ENCODE measurements around the gene TANC1.

TANC1 gene

GRCh38 chr2:158963071-158963470 is 5.4 kb upstream of the TANC1 start:
- no peak for DNase-seq

- no peak for DNase-seq
Observed at GRCh38 chr2:158965107-158965506, 3.3 kb upstream of the TANC1 start.

GRCh38 chr2:158965641-158966040 is 2.8 kb upstream of the TANC1 start:
- DNase-seq: no peak

- DNase-seq: no peak
Observed at GRCh38 chr2:158966312-158966711, 2.1 kb upstream of the TANC1 start.

- no peak for DNase-seq
Observed at GRCh38 chr2:158967114-158967730, 1.2 kb upstream of the TANC1 start.

GRCh38 chr2:158967731-158968395 is 577 bp upstream of the TANC1 start:
- no peak for DNase-seq

- DNase-seq: no peak
Observed at GRCh38 chr2:158969162-158969714, 798 bp downstream of the TANC1 start.

- DNase-seq: no peak
Observed at GRCh38 chr2:158969715-158970240, 1.3 kb downstream of the TANC1 start.

GRCh38 chr2:158970241-158970751 is 1.9 kb downstream of the TANC1 start:
- no peak for DNase-seq

GRCh38 chr2:158973116-158973956 is 4.9 kb downstream of the TANC1 start:
- DNase-seq: no peak

GRCh38 chr2:158975271-158975921 is 7.0 kb downstream of the TANC1 start:
- no peak for DNase-seq

- no peak for DNase-seq
Observed at GRCh38 chr2:158979772-158980171, 11.3 kb downstream of the TANC1 start.

GRCh38 chr2:158984604-158985135 is 16.2 kb downstream of the TANC1 start:
- DNase-seq: no peak

- DNase-seq: no peak
Observed at GRCh38 chr2:158988501-158988900, 20.1 kb downstream of the TANC1 start.

- no peak for DNase-seq
Observed at GRCh38 chr2:158989165-158989564, 20.7 kb downstream of the TANC1 start.

GRCh38 chr2:158990397-158991214 is 22.2 kb downstream of the TANC1 start:
- no peak for DNase-seq

GRCh38 chr2:158993030-158993429 is 24.6 kb downstream of the TANC1 start:
- no peak for DNase-seq

- no peak for DNase-seq
Observed at GRCh38 chr2:158993721-158994587, 25.5 kb downstream of the TANC1 start.

- DNase-seq: no peak
Observed at GRCh38 chr2:158994920-158995676, 26.7 kb downstream of the TANC1 start.

- no peak for DNase-seq
Observed at GRCh38 chr2:158995677-158996049, 27.2 kb downstream of the TANC1 start.

Data from CD4-positive, alpha-beta T cell treated with Interleukin-21 for 1 hour (primary cell).